B cell (primary cell): ENCODE results near the gene NECAB2.

Experiments used
- EZH2 ChIP-seq: IDR thresholded peaks from 2 replicates; pipeline ENCODE4 v1.6.1; 2012; ENCODE audit warnings: borderline replicate concordance, low read depth, mild to moderate bottlenecking, moderate library complexity, low read length; ENCODE audit not compliant: insufficient read depth, poor library complexity, severe bottlenecking
- TF ChIP-seq, protein P1 (sequence below): fragments of 200-600 bp; IDR thresholded peaks from one replicate; pipeline ENCODE4 v1.8.0; 2022; ENCODE audit warnings: antibody characterized with exemption, mild to moderate bottlenecking

DNA sequence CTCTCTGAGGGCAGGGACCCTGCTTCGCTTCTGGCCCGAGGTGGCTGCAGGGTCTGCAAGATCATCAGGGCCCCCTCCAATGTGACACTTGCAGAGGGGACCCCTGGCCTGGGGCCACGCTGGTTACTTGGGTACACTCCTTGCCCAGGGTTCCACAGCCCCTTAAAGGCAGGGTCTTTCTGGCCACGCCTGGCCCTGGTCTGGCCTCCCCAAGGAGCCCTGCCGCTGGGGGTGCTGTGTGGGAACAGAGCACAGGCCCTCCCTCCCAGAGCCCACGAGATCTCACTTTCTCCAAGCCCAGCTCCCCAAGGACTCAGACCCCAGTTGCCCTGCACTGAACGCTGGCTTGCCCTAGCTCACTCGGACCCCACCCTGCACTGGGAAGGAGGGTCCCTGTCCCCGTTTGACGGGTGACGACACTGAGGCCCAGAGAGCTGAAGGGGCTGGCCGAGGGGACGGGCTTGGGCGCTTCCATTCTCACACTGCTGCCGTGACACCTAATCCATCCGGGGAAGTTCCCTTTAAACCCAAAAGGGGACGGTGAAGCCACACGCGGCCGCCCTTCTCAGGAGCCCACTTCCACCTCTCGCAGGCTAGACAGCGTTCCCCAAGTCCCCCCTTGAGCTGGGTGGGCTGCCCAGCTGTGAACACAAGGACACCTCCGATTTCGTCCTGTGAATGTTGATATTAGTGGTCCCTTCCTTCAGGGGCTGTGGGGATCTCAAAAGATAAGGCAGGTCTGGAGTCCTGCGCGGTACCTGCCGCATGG is 41.9 kb upstream of the NECAB2 start:
- TF ChIP-seq, protein P1, sequence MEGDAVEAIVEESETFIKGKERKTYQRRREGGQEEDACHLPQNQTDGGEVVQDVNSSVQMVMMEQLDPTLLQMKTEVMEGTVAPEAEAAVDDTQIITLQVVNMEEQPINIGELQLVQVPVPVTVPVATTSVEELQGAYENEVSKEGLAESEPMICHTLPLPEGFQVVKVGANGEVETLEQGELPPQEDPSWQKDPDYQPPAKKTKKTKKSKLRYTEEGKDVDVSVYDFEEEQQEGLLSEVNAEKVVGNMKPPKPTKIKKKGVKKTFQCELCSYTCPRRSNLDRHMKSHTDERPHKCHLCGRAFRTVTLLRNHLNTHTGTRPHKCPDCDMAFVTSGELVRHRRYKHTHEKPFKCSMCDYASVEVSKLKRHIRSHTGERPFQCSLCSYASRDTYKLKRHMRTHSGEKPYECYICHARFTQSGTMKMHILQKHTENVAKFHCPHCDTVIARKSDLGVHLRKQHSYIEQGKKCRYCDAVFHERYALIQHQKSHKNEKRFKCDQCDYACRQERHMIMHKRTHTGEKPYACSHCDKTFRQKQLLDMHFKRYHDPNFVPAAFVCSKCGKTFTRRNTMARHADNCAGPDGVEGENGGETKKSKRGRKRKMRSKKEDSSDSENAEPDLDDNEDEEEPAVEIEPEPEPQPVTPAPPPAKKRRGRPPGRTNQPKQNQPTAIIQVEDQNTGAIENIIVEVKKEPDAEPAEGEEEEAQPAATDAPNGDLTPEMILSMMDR, result no peak
- TF ChIP-seq EZH2, result no peak
